OCI-LY1 (cell line): ENCODE measurements around the gene SMAP1.

Experiments used
- H2AFZ ChIP-seq: fragments of 200-600 bp; sonication (generic), shearing (Covaris generic); 2 replicates; pipeline ENCODE4 v1.6.0; 2014; ENCODE audit warnings: antibody characterized with exemption, mild to moderate bottlenecking, low read length
- H3F3A ChIP-seq: fragments of 200-600 bp; sonication (generic), shearing (Covaris generic); 2 replicates; pipeline ENCODE4 v1.6.0; 2014; ENCODE audit warnings: mild to moderate bottlenecking, antibody characterized with exemption, low read length, moderate library complexity; ENCODE audit not compliant: insufficient read depth
- H3K27ac ChIP-seq: fragments of 200-600 bp; sonication (generic); 2 replicates; pipeline ENCODE4 v1.5.1; 2014; ENCODE audit warnings: low read length, mixed run types, mild to moderate bottlenecking, low read depth; ENCODE audit not compliant: poor library complexity, severe bottlenecking
- H3K27me3 ChIP-seq: fragments of 200-600 bp; sonication (generic); 2 replicates; pipeline ENCODE4 v1.6.0; 2014; ENCODE audit warnings: antibody characterized with exemption, mild to moderate bottlenecking, low read length, moderate library complexity; ENCODE audit not compliant: insufficient read depth
- H3K36me3 ChIP-seq: fragments of 200-600 bp; sonication (generic); 2 replicates; pipeline ENCODE4 v1.6.1; 2014; ENCODE audit warnings: mild to moderate bottlenecking, antibody characterized with exemption, low read length, moderate library complexity, mixed read lengths; ENCODE audit not compliant: insufficient read depth
- H3K4me1 ChIP-seq: fragments of 200-600 bp; sonication (generic); 2 replicates; pipeline ENCODE4 v1.5.1; 2014; ENCODE audit warnings: mild to moderate bottlenecking, low read length, moderate library complexity; ENCODE audit not compliant: insufficient read depth, severe bottlenecking
- H3K4me2 ChIP-seq: fragments of 200-600 bp; sonication (generic), shearing (Covaris generic); 2 replicates; pipeline ENCODE4 v1.6.1; 2014; ENCODE audit warnings: low read length
- H3K4me3 ChIP-seq: fragments of 200-600 bp; sonication (generic); 2 replicates; pipeline ENCODE4 v1.5.1; 2014; ENCODE audit warnings: low read length, low read depth, mild to moderate bottlenecking, mixed read lengths; ENCODE audit not compliant: poor library complexity, severe bottlenecking
- H3K79me2 ChIP-seq: fragments of 200-600 bp; shearing (Covaris generic); 2 replicates; pipeline ENCODE4 v1.6.1; 2016; ENCODE audit warnings: mixed run types, low read length, mixed read lengths; ENCODE audit not compliant: insufficient read depth
- H3K9ac ChIP-seq: fragments of 200-600 bp; sonication (generic), shearing (Covaris generic); 2 replicates; pipeline ENCODE4 v1.6.1; 2014; ENCODE audit warnings: mild to moderate bottlenecking, low read length, mixed read lengths
- H3K9me2 ChIP-seq: fragments of 200-600 bp; sonication (generic), shearing (Covaris generic); 2 replicates; pipeline ENCODE4 v1.6.1; 2014; ENCODE audit warnings: low read depth, mild to moderate bottlenecking, low read length, mixed read lengths
- H3K9me3 ChIP-seq: fragments of 200-600 bp; shearing (Covaris generic); 2 replicates; pipeline ENCODE4 v1.6.1; 2014; ENCODE audit warnings: low read length, mixed read lengths
- H4K20me1 ChIP-seq: fragments of 200-600 bp; sonication (generic), shearing (Covaris generic); 2 replicates; pipeline ENCODE4 v1.6.0; 2016; ENCODE audit warnings: mild to moderate bottlenecking, low read length; ENCODE audit not compliant: insufficient read depth
- EZH2 ChIP-seq: fragments of 200-600 bp; sonication (generic), shearing (Covaris generic); IDR thresholded peaks from 2 replicates; pipeline ENCODE4 v1.8.0; 2017; ENCODE audit warnings: borderline replicate concordance, mixed run types, mild to moderate bottlenecking, antibody characterized with exemption, low read length, moderate library complexity, mixed read lengths
- TF ChIP-seq, protein P1 (sequence below): fragments of 200-600 bp; sonication (generic), shearing (Covaris generic); IDR thresholded peaks from 2 replicates; pipeline ENCODE4 v1.5.1; 2017; ENCODE audit warnings: mild to moderate bottlenecking, antibody characterized with exemption, low read length, moderate library complexity, mixed read lengths

SMAP1 gene

DNA sequence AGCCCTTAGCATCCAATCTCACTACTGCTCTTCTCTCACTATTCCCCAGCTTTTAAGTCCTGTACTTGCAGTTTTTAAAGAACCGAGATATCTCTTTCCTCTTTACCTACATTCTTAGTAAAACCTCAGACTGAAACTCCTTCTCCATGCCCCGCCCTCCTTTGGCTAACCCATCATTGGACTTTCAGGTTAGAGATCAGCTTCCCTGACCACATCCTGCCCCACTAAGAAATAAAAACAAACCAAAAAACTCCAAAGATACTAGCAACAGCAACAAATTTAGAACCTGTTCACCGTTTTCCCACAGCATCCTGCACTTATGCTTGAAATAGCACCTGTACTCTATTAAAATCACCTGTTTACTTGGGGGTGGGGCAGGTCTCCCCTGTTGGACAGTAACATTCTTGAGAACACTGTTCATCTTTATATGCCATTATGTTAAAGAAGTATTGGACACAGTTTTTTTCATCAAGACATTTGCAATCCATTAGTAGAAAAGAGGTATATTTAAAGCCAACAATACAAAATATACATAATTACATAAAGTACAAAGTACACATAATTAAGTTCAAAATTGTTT lies 16.3 kb upstream of the SMAP1 start:
- no peaks in the 10 kb centered on the region for H3K4me1 ChIP-seq
- H3K36me3 ChIP-seq = no peaks in the 10 kb centered on the region
- H3K27ac ChIP-seq = no peak overlapping the region
- H3K9me3 ChIP-seq = no peaks in the 10 kb centered on the region
- TF ChIP-seq, protein P1, sequence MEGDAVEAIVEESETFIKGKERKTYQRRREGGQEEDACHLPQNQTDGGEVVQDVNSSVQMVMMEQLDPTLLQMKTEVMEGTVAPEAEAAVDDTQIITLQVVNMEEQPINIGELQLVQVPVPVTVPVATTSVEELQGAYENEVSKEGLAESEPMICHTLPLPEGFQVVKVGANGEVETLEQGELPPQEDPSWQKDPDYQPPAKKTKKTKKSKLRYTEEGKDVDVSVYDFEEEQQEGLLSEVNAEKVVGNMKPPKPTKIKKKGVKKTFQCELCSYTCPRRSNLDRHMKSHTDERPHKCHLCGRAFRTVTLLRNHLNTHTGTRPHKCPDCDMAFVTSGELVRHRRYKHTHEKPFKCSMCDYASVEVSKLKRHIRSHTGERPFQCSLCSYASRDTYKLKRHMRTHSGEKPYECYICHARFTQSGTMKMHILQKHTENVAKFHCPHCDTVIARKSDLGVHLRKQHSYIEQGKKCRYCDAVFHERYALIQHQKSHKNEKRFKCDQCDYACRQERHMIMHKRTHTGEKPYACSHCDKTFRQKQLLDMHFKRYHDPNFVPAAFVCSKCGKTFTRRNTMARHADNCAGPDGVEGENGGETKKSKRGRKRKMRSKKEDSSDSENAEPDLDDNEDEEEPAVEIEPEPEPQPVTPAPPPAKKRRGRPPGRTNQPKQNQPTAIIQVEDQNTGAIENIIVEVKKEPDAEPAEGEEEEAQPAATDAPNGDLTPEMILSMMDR = no peak
- TF ChIP-seq EZH2 = no peak
- no peaks in the 10 kb centered on the region for H4K20me1 ChIP-seq
- no peak overlapping the region for H3K4me2 ChIP-seq
- H3K27me3 ChIP-seq = no peaks in the 10 kb centered on the region
- H3K4me3 ChIP-seq = no peak overlapping the region
- no peaks in the 10 kb centered on the region for H3F3A ChIP-seq
- no peak overlapping the region for H2AFZ ChIP-seq
- no peaks in the 10 kb centered on the region for H3K79me2 ChIP-seq
- H3K9ac ChIP-seq = no peak overlapping the region
- H3K9me2 ChIP-seq = no peaks in the 10 kb centered on the region

DNA sequence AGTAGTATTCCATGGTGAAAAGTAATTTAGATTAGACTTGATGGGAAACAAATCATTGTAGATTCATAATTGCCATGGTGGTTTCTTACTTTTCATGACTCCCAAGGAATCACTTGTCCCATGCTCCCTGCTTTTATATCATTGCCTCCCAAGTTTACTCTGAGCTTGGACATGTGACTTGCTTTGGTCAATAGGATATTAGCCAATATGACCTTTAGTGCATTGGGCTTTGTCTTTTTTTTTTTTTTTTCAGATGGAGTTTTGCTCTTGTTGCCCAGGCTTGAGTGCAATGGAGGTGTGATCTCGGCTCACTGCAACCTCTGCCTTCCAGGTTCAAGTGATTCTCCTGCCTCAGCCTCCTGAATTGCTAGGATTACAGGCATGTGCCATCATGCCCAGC lies 15.5 kb upstream of the SMAP1 start:
- Histone ChIP-seq H3K27ac (no peak overlapping the region), H3K79me2 (no peaks in the 10 kb centered on the region), H2AFZ (no peak overlapping the region), H3K36me3 (no peaks in the 10 kb centered on the region), H3K9ac (no peak overlapping the region), H3K4me1 (no peaks in the 10 kb centered on the region), H3K9me3 (no peaks in the 10 kb centered on the region), H4K20me1 (no peaks in the 10 kb centered on the region), H3K9me2 (no peaks in the 10 kb centered on the region), H3K4me3 (no peak overlapping the region), H3K4me2 (no peak overlapping the region), H3F3A (no peaks in the 10 kb centered on the region), H3K27me3 (no peaks in the 10 kb centered on the region)
- TF ChIP-seq EZH2 = no peak
- TF ChIP-seq, protein P1 = no peak

DNA sequence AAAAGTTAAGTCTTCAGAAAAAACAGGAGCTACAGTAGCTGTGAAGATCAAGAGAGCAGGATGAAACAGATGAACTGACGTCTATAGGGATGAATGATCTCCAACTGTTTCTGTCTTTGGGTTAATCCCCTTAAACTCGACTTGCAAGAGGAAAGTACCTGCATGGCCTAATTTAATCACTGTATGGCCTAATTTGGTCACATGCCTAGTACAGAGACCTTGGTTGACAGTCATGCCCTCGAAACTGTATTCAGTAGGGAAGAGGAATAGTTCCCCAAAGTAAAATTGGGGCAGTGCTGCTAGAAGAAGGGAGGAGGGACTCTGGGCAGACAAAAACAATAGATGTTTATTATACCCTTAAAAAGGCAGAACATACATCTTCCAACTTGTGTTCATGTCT lies 10.0 kb upstream of the SMAP1 start:
- H3K27me3 ChIP-seq = no peaks in the 10 kb centered on the region
- no peak for TF ChIP-seq EZH2
- TF ChIP-seq, protein P1 = no peak
- no peaks in the 10 kb centered on the region for H3K9me2 ChIP-seq
- no peak overlapping the region for H3K27ac ChIP-seq
- H3F3A ChIP-seq = no peaks in the 10 kb centered on the region
- no peaks in the 10 kb centered on the region for H4K20me1 ChIP-seq
- H3K4me1 ChIP-seq = no peaks in the 10 kb centered on the region
- no peaks in the 10 kb centered on the region for H3K9me3 ChIP-seq
- H3K9ac ChIP-seq = no peak overlapping the region
- no peak overlapping the region for H3K4me2 ChIP-seq
- H3K79me2 ChIP-seq = no peaks in the 10 kb centered on the region
- H3K4me3 ChIP-seq = no peak overlapping the region
- H2AFZ ChIP-seq = no peak overlapping the region
- H3K36me3 ChIP-seq = no peaks in the 10 kb centered on the region
